Coronary artery (tissue), 2 donors: Measurements from ENCODE around the gene GLIPR1L1.
"Not testable (repeated sequence)": the region's sequence is repeated elsewhere in the genome, so short reads cannot be mapped to it uniquely, and the experiment has no call there.

ENCODE experiments used
- DNase-seq: peaks from one replicate; pipeline ENCODE4 v3.0.0-alpha.2; 2017; ENCODE audit warnings: low spot score
- H3K27ac ChIP-seq, 2 donors: fragments of 200-600 bp; sonication (generic); one replicate each; pipeline ENCODE4 v1.5.1; 2016 to 2019
- H3K4me3 ChIP-seq: fragments of 200-600 bp; sonication (generic); 2 replicates; pipeline ENCODE4 v1.5.1; 2016; ENCODE audit warnings: mild to moderate bottlenecking, moderate library complexity
- TF ChIP-seq, protein P1 (sequence below): fragments of 200-600 bp; sonication (generic); IDR thresholded peaks from one replicate; pipeline ENCODE4 v1.5.1; 2019; ENCODE audit warnings: antibody characterized with exemption

GLIPR1L1 gene

GRCh38 chr12:75323663-75324062 lies 10.8 kb upstream of the GLIPR1L1 start:
- H3K27ac ChIP-seq = no peak overlapping the region
- TF ChIP-seq, protein P1, sequence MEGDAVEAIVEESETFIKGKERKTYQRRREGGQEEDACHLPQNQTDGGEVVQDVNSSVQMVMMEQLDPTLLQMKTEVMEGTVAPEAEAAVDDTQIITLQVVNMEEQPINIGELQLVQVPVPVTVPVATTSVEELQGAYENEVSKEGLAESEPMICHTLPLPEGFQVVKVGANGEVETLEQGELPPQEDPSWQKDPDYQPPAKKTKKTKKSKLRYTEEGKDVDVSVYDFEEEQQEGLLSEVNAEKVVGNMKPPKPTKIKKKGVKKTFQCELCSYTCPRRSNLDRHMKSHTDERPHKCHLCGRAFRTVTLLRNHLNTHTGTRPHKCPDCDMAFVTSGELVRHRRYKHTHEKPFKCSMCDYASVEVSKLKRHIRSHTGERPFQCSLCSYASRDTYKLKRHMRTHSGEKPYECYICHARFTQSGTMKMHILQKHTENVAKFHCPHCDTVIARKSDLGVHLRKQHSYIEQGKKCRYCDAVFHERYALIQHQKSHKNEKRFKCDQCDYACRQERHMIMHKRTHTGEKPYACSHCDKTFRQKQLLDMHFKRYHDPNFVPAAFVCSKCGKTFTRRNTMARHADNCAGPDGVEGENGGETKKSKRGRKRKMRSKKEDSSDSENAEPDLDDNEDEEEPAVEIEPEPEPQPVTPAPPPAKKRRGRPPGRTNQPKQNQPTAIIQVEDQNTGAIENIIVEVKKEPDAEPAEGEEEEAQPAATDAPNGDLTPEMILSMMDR = no peak
- DNase-seq = no peak
- no peak overlapping the region for H3K4me3 ChIP-seq

DNA sequence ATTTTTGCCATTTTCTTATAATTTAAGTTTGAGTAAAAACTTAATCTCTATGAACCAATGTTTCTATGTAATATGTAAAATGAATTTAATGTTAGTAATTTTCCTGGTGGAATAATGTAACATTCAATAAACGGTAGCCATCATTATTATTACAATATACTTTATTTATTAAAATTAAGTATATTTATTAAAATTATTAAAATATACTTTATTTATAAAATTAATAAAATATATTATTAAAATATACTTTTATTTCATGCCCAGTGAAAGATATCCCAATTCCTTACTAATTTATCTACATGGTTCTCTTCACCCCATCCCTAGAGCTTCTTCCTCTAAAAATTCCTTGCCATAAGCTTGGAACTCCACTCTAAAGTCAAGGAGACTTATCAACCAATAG lies 6.8 kb upstream of the GLIPR1L1 start:
- H3K4me3 ChIP-seq = no peak overlapping the region
- H3K27ac ChIP-seq = no peak overlapping the region
- TF ChIP-seq, protein P1 = no peak
- DNase-seq = no peak

- TF ChIP-seq, protein P1 = no peak
- peak within 1 kb of the TSS in 1 of 2 donors; percentile 65 for H3K27ac ChIP-seq
- peak within 1 kb of the TSS; percentile 75 for H3K4me3 ChIP-seq
- peak; percentile 84 for DNase-seq
Observed at GRCh38 chr12:75329918-75330826, 4.3 kb upstream of the GLIPR1L1 start, which contains the start of gene CAPS2. CAPS2 (minus strand) TSS chr12:75330324; CDS start chr12:75326498, 3,826 bp downstream.

DNA sequence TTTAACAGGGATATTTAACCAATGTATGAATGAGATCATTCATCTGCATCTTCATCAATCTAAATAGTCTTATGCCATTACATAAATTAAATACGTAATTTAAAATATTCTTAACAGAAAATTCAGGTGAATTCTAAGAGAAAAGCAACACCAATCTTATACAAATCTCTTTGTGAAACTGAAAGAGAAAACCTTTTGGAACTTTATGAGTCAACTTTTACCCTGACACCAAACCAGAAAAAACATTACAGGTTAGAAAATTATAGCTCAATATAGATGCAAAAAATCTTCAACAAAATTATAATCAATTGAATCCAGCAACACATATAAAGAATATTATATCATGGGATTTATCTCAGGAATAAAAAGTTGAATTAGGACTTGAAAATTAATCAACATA lies 3.4 kb downstream of the GLIPR1L1 start:
- no peak overlapping the region for H3K27ac ChIP-seq
- TF ChIP-seq, protein P1 = no peak
- no peak for DNase-seq
- H3K4me3 ChIP-seq = no peak overlapping the region

- no peak overlapping the region for H3K27ac ChIP-seq
- DNase-seq = no peak
- H3K4me3 ChIP-seq = no peak overlapping the region
Observed at GRCh38 chr12:75341873-75342272, 7.4 kb downstream of the GLIPR1L1 start.

GRCh38 chr12:75345531-75345930 lies 11.1 kb downstream of the GLIPR1L1 start:
- TF ChIP-seq, protein P1 = no peak
- no peak for DNase-seq
- no peak overlapping the region for H3K27ac ChIP-seq
- H3K4me3 ChIP-seq = no peak overlapping the region

More at GRCh38 chr12:75341873-75342272, 7.4 kb downstream of the GLIPR1L1 start:
- TF ChIP-seq, protein P1 = no peak

DNA sequence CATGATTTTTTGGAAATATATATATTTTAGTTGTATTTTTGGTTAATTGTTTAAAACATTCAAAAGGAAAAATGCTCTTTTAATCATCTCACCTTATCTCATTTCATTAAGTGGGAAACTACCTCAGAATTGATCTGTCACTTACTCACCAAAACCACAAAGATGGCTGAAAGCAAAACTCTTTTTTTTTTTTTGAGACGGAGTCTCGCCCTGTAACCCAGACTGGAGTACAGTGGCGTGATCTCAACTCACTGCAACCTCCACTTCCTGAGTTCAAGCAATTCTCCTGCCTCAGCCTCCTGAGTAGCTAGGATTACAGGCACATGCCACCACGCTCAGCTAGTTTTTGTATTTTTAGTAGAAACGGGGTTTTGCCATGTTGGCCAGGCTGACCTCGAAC lies 11.7 kb downstream of the GLIPR1L1 start:
- DNase-seq, H3K4me3 ChIP-seq, H3K27ac ChIP-seq: not testable (repeated sequence)
